ENCODE data around the gene TBC1D16. TPM values are rescaled to one million over a fixed set of nuclear protein-coding genes. Genes with fewer than 3 reads are reported as not detected.

TBC1D16 gene
- total RNA-seq, 1 donor from 2014 or later, result 38.4 TPM

- DNase-seq (ENCODE audit: low spot score), result peak; percentile 56
These were observed 143.0 kb downstream of the TBC1D16 start for GRCh38 chr17:79892457-79893241.

- no peak for DNase-seq (ENCODE audit: low spot score)
These were observed 144.4 kb downstream of the TBC1D16 start for GRCh38 chr17:79891113-79891730.

- no peak for DNase-seq (ENCODE audit: low spot score)
These were observed 145.0 kb downstream of the TBC1D16 start for GRCh38 chr17:79890706-79891105.

- DNase-seq (ENCODE audit: low spot score), result peak; percentile 68
These were observed 146.6 kb downstream of the TBC1D16 start for GRCh38 chr17:79888811-79889634.

GRCh38 chr17:79888009-79888540 lies 147.6 kb downstream of the TBC1D16 start:
- no peak for DNase-seq (ENCODE audit: low spot score)

GRCh38 chr17:79887451-79887991 lies 148.2 kb downstream of the TBC1D16 start:
- DNase-seq (ENCODE audit: low spot score), result no peak

GRCh38 chr17:79883202-79883601 lies 152.5 kb downstream of the TBC1D16 start:
- DNase-seq (ENCODE audit: low spot score), result no peak

Other genes starting within 250 kb of the TBC1D16 start
- 9.7 TPM for gene CBX8, start 238.8 kb downstream of the TBC1D16 start, total RNA-seq
- 36.7 TPM for gene CBX4, start 196.4 kb downstream of the TBC1D16 start, total RNA-seq
- gene CCDC40, start 770 bp upstream of the TBC1D16 start, total RNA-seq, result 13.5 TPM
- 105 TPM for gene GAA, start 65.7 kb upstream of the TBC1D16 start, total RNA-seq
- gene EIF4A3, start 111.3 kb upstream of the TBC1D16 start, total RNA-seq, result 57.9 TPM
- gene CARD14, start 134.2 kb upstream of the TBC1D16 start, total RNA-seq, result 0.29 TPM
- 64.8 TPM for gene SGSH, start 184.5 kb upstream of the TBC1D16 start, total RNA-seq
- 16.3 TPM for gene SLC26A11, start 184.6 kb upstream of the TBC1D16 start, total RNA-seq
- 147 TPM for gene RNF213, start 225.0 kb upstream of the TBC1D16 start, total RNA-seq